Activated B cell treated with CpG ODN at 0.5 μM for 24 hours (primary cell): Measurements from ENCODE around the gene HELB. TPM values are rescaled to one million over a fixed set of nuclear protein-coding genes. Genes with fewer than 3 reads are reported as not detected.
A peak's percentile ranks its signal among the peaks of the same experiment; 100 is the strongest.
"Not testable (repeated sequence)": the region's sequence is repeated elsewhere in the genome, so short reads cannot be mapped to it uniquely, and the experiment has no call there.

Source experiments
- ATAC-seq: fragments of 200-7000 bp; cut with Tn5 transposase; one replicate; pipeline ENCODE4 v1.10.0; 2021; ENCODE audit warnings: low read depth, mild to moderate bottlenecking, moderate library complexity
- CTCF ChIA-PET: fragments of 350-600 bp; sonication (Branson Sonifier 250); formaldehyde crosslinking; loops from one replicate; lab custom pipeline; 2021; ENCODE audit warnings: antibody characterized with exemption; lab: Charles Lee
- POLR2A ChIA-PET: fragments of 350-600 bp; sonication (Branson Sonifier 250); formaldehyde crosslinking; loops from one replicate; lab custom pipeline; 2021; ENCODE audit warnings: antibody characterized with exemption; lab: Charles Lee
- DNase-seq: peaks from one replicate; pipeline ENCODE4 v3.0.0; 2022
- H3K27ac Mint-ChIP-seq: one replicate; pipeline ENCODE4 v1.8.0; 2020; ENCODE audit warnings: mixed read lengths
- H3K27me3 Mint-ChIP-seq: one replicate; pipeline ENCODE4 v1.8.0; 2021; ENCODE audit warnings: mixed read lengths
- H3K36me3 Mint-ChIP-seq: one replicate; pipeline ENCODE4 v1.8.0; 2021; ENCODE audit warnings: low read depth, mixed read lengths
- H3K4me1 Mint-ChIP-seq: one replicate; pipeline ENCODE4 v1.8.0; 2021; ENCODE audit warnings: mixed read lengths
- H3K4me3 Mint-ChIP-seq: one replicate; pipeline ENCODE4 v1.8.0; 2020; ENCODE audit warnings: mild to moderate bottlenecking, mixed read lengths
- H3K9me3 Mint-ChIP-seq: one replicate; pipeline ENCODE4 v1.8.0; 2020; ENCODE audit warnings: mixed read lengths
- intact Hi-C: fragments of 100-400 bp; cut with micrococcal nuclease; formaldehyde crosslinking; loops from one replicate; pipeline ENCODE4 v1.15.1; 2024
- total RNA-seq: library from RNA; stranded (reverse); gene quantifications from 2 replicates; pipeline ENCODE4 v1.2.3, GENCODE V29; 2022
- TF ChIP-seq, protein P1 (sequence below): fragments of 200-600 bp; IDR thresholded peaks from one replicate; pipeline ENCODE4 v1.8.0; 2022; ENCODE audit warnings: antibody characterized with exemption, mild to moderate bottlenecking

Gene HELB
- total RNA-seq, 1 donor from 2014 or later, result 7.2 TPM

DNA sequence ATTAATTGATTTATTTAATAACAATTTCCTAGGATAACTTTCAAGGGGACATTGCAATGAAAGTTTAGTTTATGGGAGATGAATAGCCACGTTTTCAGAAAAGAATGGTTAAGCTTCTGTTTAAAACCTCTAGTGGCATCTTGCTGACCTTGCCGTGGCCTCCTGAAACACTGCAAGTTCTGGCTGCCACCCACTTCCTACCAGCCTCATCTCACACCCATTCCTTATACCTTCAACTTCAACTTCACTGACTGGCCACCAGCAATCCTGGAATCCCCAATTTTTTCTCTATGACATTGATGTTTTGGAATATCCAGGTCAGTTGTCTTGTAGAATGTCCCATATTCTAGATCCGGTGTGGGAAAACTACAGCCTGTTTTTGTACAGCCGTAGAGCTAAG is 5.2 kb upstream of the HELB start:
- intact Hi-C loops, result no loop called here

GRCh38 chr12:66297923-66298322 is 4.4 kb upstream of the HELB start:
- peaks cover 7% of the 10 kb centered on the region for H3K36me3 Mint-ChIP-seq
- ATAC-seq (no peak), DNase-seq (no peak)
- intact Hi-C loops, result no loop called here
- no peak overlapping the region for H3K4me3 Mint-ChIP-seq
- POLR2A ChIA-PET, result no interaction called here
- H3K27ac Mint-ChIP-seq, result no peak overlapping the region
- H3K4me1 Mint-ChIP-seq, result peaks cover 15% of the 10 kb centered on the region
- CTCF ChIA-PET, result no interaction called here
- TF ChIP-seq, protein P1, sequence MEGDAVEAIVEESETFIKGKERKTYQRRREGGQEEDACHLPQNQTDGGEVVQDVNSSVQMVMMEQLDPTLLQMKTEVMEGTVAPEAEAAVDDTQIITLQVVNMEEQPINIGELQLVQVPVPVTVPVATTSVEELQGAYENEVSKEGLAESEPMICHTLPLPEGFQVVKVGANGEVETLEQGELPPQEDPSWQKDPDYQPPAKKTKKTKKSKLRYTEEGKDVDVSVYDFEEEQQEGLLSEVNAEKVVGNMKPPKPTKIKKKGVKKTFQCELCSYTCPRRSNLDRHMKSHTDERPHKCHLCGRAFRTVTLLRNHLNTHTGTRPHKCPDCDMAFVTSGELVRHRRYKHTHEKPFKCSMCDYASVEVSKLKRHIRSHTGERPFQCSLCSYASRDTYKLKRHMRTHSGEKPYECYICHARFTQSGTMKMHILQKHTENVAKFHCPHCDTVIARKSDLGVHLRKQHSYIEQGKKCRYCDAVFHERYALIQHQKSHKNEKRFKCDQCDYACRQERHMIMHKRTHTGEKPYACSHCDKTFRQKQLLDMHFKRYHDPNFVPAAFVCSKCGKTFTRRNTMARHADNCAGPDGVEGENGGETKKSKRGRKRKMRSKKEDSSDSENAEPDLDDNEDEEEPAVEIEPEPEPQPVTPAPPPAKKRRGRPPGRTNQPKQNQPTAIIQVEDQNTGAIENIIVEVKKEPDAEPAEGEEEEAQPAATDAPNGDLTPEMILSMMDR, result no peak
- H3K9me3 Mint-ChIP-seq, result no peaks in the 10 kb centered on the region
- H3K27me3 Mint-ChIP-seq, result peaks cover 5% of the 10 kb centered on the region

More for the DNA sequence above, 5.2 kb upstream of the HELB start:
- no peak overlapping the region for H3K27ac Mint-ChIP-seq
- TF ChIP-seq, protein P1, result no peak
- H3K4me3 Mint-ChIP-seq, result no peak overlapping the region
- POLR2A ChIA-PET, result no interaction called here
- peaks cover 1% of the 10 kb centered on the region for H3K36me3 Mint-ChIP-seq
- peaks cover 5% of the 10 kb centered on the region for H3K27me3 Mint-ChIP-seq
- peaks cover 7% of the 10 kb centered on the region for H3K4me1 Mint-ChIP-seq
- H3K9me3 Mint-ChIP-seq, result no peaks in the 10 kb centered on the region
- CTCF ChIA-PET, result interaction anchor here (0.9 kb wide), 1 partner anchor 11 kb away, joined by 3 read pairs; no protein-coding TSS in a partner anchor
- DNase-seq, result no peak
- no peak for ATAC-seq

- peaks cover 1% of the 10 kb centered on the region for H3K27me3 Mint-ChIP-seq
- TF ChIP-seq, protein P1, result no peak
- ChIA-PET CTCF (interaction anchor here (0.6 kb wide), 1 partner anchor 1420 kb away, joined by 4 read pairs; no protein-coding TSS in a partner anchor), POLR2A (interaction anchor here (0.6 to 2.3 kb wide), 13 partner anchors 27 to 1947 kb away, joined by 3 to 45 read pairs (median 5); partner anchors contain the start of genes CAND1, LEMD3, LLPH and TMBIM4)
- ATAC-seq, result no peak
- no peaks in the 10 kb centered on the region for H3K9me3 Mint-ChIP-seq
- H3K36me3 Mint-ChIP-seq, result peaks cover 34% of the 10 kb centered on the region
- H3K27ac Mint-ChIP-seq, result peak overlapping the region; percentile 86
- intact Hi-C loops, result loop anchor here (1.0 to 2.0 kb wide), 9 partner anchors 30 to 1543 kb away; partner anchors contain the start of genes CAND1, GNS, LLPH and TMBIM4
- H3K4me1 Mint-ChIP-seq, result peaks cover 41% of the 10 kb centered on the region
- no peak for DNase-seq
- H3K4me3 Mint-ChIP-seq, result peak overlapping the region; percentile 99
Observed at GRCh38 chr12:66302827-66303169, 505 bp downstream of the HELB start.

GRCh38 chr12:66303316-66303804 is 1.1 kb downstream of the HELB start:
- DNase-seq, H3K9me3 Mint-ChIP-seq, CTCF ChIA-PET, H3K27me3 Mint-ChIP-seq, ATAC-seq: not testable (repeated sequence)
- H3K36me3 Mint-ChIP-seq, result peaks cover 37% of the 10 kb centered on the region
- intact Hi-C loops, result loop anchor here (2.0 kb wide), 4 partner anchors 31 to 359 kb away; partner anchors contain the start of gene LLPH
- H3K4me1 Mint-ChIP-seq, result peaks cover 41% of the 10 kb centered on the region
- H3K27ac Mint-ChIP-seq, result peak overlapping the region; percentile 35
- POLR2A ChIA-PET, result interaction anchor here (0.6 to 2.3 kb wide), 6 partner anchors 69 to 965 kb away, joined by 4 to 45 read pairs (median 10); partner anchors contain the start of genes CAND1, LLPH and TMBIM4
- H3K4me3 Mint-ChIP-seq, result peak overlapping the region; percentile 99

DNA sequence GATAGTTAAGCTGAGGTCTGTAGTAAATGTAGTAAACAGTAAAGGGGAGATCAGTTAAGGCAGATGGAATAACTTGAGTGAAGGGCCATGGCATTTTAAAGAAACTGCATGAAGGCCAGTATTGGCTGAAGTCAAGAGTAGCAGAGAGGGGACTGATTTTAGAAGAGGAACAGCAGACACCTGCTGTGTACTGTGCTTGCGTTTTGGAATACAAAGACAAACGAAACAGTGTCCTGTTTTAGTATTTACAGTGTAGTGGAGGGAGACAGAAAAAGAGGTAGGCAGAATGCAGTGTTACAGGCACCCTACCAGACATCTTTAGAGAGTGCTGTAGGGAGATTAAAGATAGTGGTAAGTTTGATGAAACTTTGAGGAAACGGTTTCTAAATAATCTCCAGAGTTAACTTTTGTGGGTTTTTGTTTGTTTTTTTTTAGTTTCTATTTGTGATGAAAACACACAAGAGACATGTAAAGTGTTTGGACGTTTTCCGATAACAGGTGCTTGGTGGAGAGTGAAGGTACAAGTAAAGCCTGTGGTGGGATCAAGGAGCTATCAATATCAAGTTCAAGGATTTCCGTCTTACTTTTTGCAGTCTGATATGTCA is 2.1 kb downstream of the HELB start:
- DNase-seq (no peak), ATAC-seq (no peak)
- H3K36me3 Mint-ChIP-seq, result peaks cover 42% of the 10 kb centered on the region
- H3K27ac Mint-ChIP-seq, result peak overlapping the region; percentile 7
- TF ChIP-seq, protein P1, result no peak
- H3K9me3 Mint-ChIP-seq, result no peaks in the 10 kb centered on the region
- peak overlapping the region; percentile 13 for H3K4me3 Mint-ChIP-seq
- CTCF ChIA-PET, result no interaction called here
- intact Hi-C loops, result no loop called here
- H3K4me1 Mint-ChIP-seq, result peaks cover 41% of the 10 kb centered on the region
- POLR2A ChIA-PET, result no interaction called here
- no peaks in the 10 kb centered on the region for H3K27me3 Mint-ChIP-seq
